ENCODE measurements around the gene OR1J4.
"Not testable (repeated sequence)": the region's sequence is repeated elsewhere in the genome, so short reads cannot be mapped to it uniquely, and the experiment has no call there.

The OR1J4 gene

GRCh38 chr9:122518841-122519240, at the start of gene OR1J4:
TSS of gene OR1J4 (plus strand) at chr9:122519141. CDS start at chr9:122519141, 0 bp downstream.
- no peak for DNase-seq (ENCODE audit: low read depth in 2 of 2)

GRCh38 chr9:122474561-122474960, 44.4 kb upstream of the OR1J4 start:
- no peak for DNase-seq (ENCODE audit: low read depth in 2 of 2)

GRCh38 chr9:122475717-122476116, 43.2 kb upstream of the OR1J4 start:
- no peak for DNase-seq (ENCODE audit: low read depth in 2 of 2)

- no peak for DNase-seq (ENCODE audit: low read depth in 2 of 2)
These were observed 41.6 kb upstream of the OR1J4 start for GRCh38 chr9:122477346-122477745.

- no peak for DNase-seq (ENCODE audit: low read depth in 2 of 2)
These were observed 41.1 kb upstream of the OR1J4 start, which contains the start of gene OR1J1 for GRCh38 chr9:122477826-122478225. TSS of gene OR1J1 (minus strand) at chr9:122477926. CDS start at chr9:122477926, 0 bp downstream.

GRCh38 chr9:122479062-122479461, 39.9 kb upstream of the OR1J4 start:
- no peak for DNase-seq (ENCODE audit: low read depth in 2 of 2)

- DNase-seq (ENCODE audit: low read depth in 2 of 2), result no peak
These were observed 20.1 kb upstream of the OR1J4 start for GRCh38 chr9:122498883-122499288.

GRCh38 chr9:122506964-122507363, 12.0 kb upstream of the OR1J4 start:
- no peak for DNase-seq (ENCODE audit: low read depth in 2 of 2)

GRCh38 chr9:122510502-122510901, 8.4 kb upstream of the OR1J4 start, which contains the start of gene OR1J2:
TSS of gene OR1J2 (plus strand) at chr9:122510802. CDS start at chr9:122510802, 0 bp downstream.
- no peak for DNase-seq (ENCODE audit: low read depth in 2 of 2)

GRCh38 chr9:122518226-122518625, 715 bp upstream of the OR1J4 start:
- no peak for DNase-seq (ENCODE audit: low read depth in 2 of 2)

- no peak for DNase-seq (ENCODE audit: low read depth in 2 of 2)
These were observed 435 bp downstream of the OR1J4 start for GRCh38 chr9:122519376-122519775.

GRCh38 chr9:122526602-122527001, 7.7 kb downstream of the OR1J4 start:
- no peak for DNase-seq (ENCODE audit: low read depth in 2 of 2)

- no peak for DNase-seq (ENCODE audit: low read depth in 2 of 2)
These were observed 8.3 kb downstream of the OR1J4 start, which contains the start of gene OR1N1 for GRCh38 chr9:122527193-122527592. TSS of gene OR1N1 (minus strand) at chr9:122527293. CDS start at chr9:122527293, 0 bp downstream.

GRCh38 chr9:122531157-122531556, 12.2 kb downstream of the OR1J4 start:
- DNase-seq (ENCODE audit: low read depth in 2 of 2), result not testable (repeated sequence)

- no peak for DNase-seq (ENCODE audit: low read depth in 2 of 2)
These were observed 17.2 kb downstream of the OR1J4 start for GRCh38 chr9:122536134-122536533.

GRCh38 chr9:122537066-122537465, 18.1 kb downstream of the OR1J4 start:
- not testable (repeated sequence) for DNase-seq (ENCODE audit: low read depth in 2 of 2)

- no peak for DNase-seq (ENCODE audit: low read depth in 2 of 2)
These were observed 19.8 kb downstream of the OR1J4 start for GRCh38 chr9:122538757-122539156.

- DNase-seq (ENCODE audit: low read depth in 2 of 2), result no peak
These were observed 27.3 kb downstream of the OR1J4 start for GRCh38 chr9:122546196-122546595.

GRCh38 chr9:122551371-122551770, 32.4 kb downstream of the OR1J4 start:
- no peak for DNase-seq (ENCODE audit: low read depth in 2 of 2)

GRCh38 chr9:122552812-122553211, 33.9 kb downstream of the OR1J4 start, which contains the start of gene OR1N2:
TSS of gene OR1N2 (plus strand) at chr9:122553112. CDS start at chr9:122553212, 100 bp downstream.
- DNase-seq (ENCODE audit: low read depth in 2 of 2), result no peak

- DNase-seq (ENCODE audit: low read depth in 2 of 2), result no peak
These were observed 42.5 kb downstream of the OR1J4 start for GRCh38 chr9:122561446-122561845.

GRCh38 chr9:122562134-122562760, 43.3 kb downstream of the OR1J4 start:
- no peak for DNase-seq (ENCODE audit: low read depth in 2 of 2)

- DNase-seq (ENCODE audit: low read depth in 2 of 2), result no peak
These were observed 49.0 kb downstream of the OR1J4 start for GRCh38 chr9:122567901-122568300.
